HG02623 (cell line): ENCODE measurements around the gene EIF4G1.

Source experiments
- ATAC-seq: cut with Tn5 transposase; IDR thresholded peaks from one replicate; pipeline ENCODE4 v1.9.1; 2021; ENCODE audit warnings: moderate library complexity; ENCODE audit not compliant: unreplicated experiment

Gene EIF4G1

DNA sequence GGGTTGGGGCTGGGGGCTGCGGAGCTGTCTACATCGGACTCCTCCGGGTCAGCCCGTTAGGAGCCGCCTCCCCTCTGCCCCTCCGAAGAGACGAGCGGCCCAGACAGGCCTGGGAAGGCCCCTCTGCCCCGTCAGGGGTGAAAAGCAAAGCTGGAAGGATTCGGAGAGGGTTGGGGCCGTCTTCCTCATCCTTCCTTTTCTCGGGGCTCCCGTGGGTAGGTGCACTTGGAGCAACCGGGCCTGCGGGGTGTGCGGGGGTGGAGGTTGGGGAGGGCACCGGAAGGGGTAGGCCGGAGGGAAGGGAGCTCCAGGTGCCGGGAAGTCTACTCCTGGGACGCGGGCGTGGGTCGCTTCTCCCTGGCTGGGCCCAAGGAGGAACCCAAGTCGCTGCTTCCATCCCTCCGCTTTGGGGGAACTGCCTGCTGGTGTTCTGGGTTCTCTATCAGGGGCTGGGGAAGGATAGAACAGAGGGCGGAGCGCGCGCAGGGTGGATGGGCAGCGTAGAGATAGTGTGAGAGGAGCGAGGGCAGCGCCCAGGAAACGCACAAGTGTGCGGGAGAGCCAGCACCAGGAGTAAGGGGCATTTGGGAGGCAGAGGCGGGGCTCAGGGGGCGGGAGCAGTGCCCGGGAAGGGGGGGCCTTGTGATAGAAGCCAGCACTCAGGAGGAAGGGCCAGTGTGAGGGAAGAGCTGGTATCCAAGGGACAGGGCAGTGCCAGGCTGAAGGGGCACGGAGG is 47.7 kb downstream of the EIF4G1 start:
- peak; percentile 3 for ATAC-seq

DNA sequence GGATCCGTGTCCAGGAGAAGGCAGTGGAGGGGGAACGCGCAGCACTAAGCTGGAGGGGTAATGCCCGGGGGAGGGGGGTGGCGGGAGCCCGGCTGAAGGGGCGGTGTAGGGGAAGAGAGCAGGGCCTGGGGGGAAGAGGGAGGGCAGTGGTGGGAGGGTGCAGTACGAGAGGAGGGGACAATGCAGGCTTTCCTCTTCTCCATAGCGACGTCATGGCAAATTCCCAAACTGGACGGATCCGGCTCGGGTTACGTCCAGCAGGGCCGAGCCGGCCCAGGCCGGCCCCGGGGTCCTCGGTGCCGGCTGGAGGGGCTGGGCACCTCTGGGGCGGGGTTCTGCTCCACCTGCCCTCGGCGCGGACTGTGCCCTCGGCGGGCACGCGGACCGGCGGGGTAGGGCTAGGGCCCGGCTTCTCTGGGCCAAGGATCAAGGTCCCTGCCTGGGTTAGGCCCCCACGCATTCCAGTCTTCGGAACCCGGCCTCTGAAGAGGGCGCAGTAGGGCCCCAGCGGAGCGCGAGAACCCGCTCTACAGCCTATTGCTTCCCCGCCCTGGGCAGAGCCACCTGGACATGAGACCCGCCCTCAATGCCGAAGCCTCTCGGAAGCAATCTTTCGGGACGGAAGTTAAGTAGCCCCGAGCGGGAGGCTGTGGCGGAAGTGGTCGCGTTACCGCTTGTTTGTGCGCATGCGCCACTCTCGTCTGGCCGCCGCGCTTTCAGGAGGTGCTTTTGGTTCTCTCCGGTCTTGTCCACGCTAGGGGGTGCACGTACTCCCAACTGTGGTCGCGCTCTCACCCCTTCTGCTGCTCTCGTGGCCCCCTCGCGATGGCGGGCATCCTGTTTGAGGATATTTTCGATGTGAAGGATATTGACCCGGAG is 48.5 kb downstream of the EIF4G1 start:
- peak; percentile 78 for ATAC-seq

DNA sequence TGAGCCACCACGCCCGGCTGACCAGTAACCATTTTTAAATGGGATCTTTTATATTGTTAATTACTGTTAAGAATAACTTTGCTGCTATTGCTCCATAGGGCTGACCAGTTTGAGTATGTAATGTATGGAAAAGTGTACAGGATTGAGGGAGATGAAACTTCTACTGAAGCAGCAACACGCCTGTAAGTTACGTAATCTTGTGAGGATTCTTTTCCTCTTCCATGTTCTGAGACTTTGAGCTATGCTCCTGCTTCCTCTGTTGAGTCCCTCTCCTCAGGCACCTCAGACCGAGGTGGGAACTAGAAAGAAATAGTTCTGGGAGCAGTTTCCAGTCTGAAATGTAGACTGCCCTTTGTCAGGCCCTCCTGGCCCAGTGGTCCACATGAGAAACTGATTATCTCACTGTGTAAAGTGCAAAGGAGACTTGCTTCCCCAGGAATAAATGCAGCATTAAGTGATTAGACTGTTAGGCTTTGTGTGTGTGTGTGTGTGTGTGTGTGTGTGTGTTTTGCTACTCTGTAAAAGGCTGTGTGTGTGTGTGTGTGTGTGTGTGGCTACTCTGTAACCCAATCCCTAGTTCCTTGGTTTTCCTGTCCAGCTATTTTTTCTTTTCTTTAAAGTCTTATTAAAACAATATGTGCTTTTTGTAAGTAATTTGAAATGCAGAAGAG is 52.3 kb downstream of the EIF4G1 start:
- ATAC-seq: no peak

DNA sequence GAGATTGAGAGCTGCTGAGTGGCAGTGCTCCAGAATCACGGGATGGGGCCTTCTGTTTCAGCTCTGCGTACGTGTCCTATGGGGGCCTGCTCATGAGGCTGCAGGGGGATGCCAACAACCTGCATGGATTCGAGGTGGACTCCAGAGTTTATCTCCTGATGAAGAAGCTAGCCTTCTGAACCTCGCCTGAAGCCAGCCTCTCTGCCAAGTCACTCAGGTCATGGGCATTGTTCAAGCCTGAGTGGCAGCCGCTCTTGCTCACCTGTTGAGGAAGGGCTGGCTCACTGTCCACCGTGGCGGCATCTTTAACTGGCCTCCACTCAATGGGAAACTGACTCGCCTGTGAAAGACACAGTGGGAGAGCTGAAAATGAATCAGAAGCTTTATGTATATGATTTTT is 53.7 kb downstream of the EIF4G1 start:
- ATAC-seq: no peak

DNA sequence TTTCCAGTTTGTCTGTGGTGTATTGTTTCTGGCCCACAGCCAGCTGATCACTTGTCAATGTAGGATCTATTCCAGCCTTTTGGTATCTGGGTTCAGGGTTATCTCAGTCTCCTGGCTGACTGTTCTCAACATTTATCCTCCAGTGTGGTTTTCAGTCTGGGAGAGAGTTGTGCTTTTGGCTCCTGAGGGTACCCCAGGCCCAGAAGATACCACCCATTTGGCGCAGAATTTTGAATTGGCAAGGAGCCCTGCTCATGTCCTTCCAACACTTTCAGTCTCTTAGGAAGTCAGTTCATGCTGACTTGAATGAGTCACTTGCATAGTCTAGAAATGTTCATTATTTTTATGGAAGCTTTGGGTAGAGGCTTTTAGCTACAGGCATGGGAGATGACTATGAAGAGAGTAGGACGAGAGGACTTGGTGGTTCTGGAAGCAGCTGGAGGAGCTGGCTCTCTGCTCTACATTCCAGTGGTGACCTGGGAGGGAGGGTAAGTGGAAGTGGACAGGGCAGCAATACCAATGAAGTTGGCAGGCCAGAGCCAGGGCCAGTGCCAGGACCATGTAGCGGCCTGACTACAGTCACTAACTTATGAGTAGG is 54.3 kb downstream of the EIF4G1 start:
- ATAC-seq: no peak

DNA sequence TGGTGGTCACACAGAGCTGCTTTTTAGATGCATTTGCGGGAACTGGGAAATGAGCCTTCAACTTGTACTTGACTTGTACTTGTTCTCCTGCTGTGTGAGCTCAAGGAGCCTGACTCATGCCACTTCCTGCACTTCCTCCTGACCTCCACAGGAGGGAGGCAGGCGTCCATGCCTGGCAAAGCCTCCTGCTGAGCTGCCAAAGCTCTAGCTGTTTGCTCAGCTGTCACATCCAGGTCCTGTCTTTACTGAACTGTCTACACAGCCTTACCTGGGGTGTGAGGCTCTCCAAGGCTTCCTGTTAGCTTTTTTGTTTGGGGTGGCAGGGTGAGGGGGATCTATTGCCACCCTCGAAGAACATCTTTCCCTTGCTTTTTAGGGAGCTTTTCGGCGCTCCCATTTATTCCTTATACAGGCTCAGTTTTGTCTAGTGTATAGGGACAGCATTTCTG is 57.2 kb downstream of the EIF4G1 start:
- peak; percentile 64 for ATAC-seq

DNA sequence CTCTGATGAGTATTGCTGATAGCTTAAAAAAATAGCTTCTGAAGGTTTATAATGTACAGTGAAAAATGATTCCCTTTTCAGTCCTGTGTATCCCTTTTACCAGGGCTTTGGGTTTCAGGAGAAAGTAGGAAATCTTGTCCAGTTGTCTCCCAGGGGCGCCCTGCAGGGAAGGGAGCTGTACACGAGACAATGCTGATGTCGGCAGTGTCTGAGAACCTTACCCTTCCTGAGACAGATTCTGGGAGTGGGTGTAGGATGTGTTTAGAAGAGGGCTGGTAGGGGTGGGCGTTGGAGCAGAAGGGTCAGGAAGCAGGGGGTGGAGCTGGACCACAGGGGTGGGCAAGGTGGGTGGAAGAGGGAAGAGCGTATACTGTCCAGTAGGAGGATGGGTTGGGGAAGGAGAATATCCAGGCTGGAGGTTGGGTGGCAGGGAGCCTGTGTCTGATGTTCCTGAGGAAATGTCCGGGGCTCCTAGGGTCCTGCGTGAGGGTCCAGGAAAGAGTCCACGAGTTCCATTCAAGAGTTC is 58.0 kb downstream of the EIF4G1 start:
- no peak for ATAC-seq

DNA sequence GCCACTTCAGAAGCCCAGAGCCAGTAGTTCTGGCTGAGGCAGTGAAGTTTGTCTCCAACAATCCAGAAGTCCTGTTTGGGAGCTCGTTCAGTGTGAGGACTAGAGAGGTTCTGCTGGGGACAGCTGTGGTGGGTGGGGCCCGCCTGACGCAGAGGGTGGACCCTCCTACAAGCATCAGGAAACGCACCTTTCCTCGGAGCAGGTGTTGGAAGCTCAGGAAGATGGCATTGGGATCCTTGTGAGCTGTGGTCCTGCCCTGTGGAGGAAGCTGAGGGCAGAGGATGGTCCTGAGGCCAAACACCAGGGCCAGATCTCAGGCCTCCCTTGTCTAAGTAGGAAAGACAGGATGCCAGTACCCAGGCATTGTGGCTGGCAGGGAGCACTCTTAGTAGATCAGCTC is 58.5 kb downstream of the EIF4G1 start:
- no peak for ATAC-seq

DNA sequence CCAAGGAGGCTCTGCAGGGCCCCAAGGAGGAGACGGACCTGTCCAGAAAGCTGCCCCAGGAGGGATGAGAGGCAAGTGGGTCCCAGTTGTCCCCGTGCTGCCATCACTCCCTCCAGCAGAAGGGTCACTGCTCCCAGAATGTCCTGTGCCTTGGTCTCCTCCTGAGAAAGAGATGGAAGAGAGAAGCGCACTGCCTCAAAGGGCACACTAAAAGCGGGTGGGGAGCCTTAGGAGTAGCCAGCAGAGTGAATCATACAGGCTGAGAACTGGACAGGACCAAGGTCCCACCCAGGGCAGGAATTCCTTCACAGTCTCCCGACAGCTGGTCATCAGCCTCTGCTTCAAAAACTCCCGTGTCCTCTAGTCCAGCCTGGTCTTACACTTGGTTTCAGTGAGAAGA is 59.0 kb downstream of the EIF4G1 start:
- ATAC-seq: no peak

DNA sequence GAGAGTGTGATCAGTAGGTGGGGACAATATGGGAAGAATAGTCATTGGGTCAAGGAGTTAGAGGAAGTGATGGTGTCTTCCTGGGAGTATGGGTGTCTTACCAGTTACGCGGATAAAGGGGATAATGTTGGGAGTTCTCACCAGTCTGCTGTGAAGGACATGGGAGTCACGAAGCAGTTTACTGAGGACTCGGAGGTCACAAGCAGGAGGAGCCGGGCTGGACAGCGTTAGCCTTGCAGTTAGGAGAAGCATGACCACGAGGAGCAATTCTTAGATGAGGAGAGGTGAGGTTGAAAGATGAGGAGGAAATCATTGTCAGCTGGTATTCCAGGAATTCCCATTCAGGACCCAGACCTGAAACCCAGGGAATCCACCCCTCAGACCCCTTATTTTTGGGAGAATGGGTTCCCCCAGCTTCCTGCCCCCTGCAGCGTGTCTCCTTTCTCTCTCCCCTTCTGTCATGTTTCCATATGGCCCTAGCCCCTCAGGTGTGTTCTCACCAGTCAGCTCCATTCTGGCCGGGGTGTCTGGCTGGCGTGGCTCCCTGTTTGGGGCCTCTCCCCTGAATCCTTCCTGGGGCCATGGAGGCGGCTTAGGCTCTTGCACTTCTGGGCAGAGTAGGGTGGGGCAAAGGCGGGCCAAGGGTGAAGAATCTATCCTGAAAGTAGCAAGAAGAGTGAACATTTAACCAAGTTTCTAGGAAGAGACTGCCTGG is 61.5 kb downstream of the EIF4G1 start:
- ATAC-seq: no peak

DNA sequence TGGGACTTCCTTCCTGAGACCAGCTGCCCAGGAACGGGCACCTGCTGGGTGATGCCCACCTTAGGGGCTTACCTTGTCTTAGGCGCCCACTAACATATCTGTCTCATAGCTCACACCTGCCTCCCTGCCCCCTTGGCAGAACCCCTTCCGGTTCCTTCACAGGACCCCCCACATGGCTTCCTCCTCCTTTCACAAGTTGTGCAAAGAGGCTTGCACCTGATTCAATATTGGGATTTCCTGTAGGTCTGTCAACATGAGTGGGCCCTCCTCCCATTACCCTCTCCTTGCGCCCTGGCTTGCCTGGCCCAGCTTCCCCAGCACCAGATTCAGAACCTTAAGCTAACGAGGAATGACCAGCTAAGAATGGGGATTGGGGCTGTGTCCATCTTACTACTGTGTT is 63.0 kb downstream of the EIF4G1 start:
- no peak for ATAC-seq

DNA sequence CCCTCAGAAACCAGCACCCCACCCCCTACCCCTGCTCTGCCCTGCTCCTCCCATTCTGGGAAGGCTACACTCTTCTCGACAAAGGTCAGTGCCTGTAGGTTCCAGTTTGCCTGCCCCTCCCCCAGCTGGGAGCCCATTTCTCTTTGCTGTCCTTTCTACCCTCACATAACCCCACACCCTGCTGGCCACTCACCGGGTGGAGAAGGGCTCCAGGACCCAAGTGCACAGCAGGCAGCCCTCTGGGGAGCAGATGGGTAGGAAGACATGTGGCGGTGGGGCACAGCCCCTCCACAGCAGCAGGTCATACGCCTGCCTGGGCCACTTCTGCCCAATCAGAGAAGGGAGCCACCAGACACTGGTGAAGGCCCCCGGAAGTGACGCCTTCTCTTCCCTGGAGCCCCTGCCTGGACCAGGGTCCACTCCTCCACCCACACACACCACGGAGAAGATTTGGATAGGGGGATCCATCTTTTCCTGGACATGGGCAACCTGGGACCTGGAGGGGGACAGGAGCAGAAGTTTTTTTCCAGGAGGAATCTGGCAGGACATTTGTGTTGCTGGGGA is 63.6 kb downstream of the EIF4G1 start, which contains the start of gene THPO:
Gene THPO (minus strand): TSS at position 326 of the 564 bp plus-strand sequence. CDS start 1,948 bp downstream, outside the sequence.
- no peak for ATAC-seq

DNA sequence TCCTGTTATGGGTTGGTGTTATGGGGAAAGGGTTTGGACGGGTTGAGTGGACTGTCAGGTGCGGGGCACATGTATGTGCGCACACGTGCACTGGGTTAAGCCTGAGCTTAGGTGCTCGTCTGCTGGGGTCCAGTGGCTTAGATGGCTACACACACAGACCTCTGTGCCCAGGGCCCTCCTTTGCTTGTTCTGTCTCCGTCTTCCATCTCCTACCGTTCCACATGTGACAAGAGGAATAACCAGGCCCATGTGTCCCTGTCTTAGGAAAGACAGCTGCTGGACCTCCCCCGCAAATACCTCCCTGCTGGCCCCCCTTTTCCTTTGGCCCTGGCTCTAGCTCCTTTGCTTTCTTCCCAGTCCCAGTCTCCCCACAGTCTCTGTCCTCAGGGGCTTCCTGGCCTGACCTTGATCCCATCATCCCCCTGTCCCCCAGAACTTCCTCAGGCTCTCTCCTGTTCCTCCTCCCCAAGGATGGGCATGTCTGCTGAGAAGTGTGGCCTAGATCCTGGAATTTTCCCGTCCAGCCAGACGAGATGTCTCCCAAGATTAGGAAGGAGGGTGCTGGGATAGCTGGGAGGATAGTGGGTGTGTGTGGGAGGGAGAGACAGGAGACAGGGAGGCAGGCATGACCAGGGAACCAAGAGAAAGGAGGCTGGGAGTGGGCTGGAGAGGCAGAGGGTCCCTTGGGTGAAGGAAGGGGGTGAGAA is 64.4 kb downstream of the EIF4G1 start:
- ATAC-seq: no peak

DNA sequence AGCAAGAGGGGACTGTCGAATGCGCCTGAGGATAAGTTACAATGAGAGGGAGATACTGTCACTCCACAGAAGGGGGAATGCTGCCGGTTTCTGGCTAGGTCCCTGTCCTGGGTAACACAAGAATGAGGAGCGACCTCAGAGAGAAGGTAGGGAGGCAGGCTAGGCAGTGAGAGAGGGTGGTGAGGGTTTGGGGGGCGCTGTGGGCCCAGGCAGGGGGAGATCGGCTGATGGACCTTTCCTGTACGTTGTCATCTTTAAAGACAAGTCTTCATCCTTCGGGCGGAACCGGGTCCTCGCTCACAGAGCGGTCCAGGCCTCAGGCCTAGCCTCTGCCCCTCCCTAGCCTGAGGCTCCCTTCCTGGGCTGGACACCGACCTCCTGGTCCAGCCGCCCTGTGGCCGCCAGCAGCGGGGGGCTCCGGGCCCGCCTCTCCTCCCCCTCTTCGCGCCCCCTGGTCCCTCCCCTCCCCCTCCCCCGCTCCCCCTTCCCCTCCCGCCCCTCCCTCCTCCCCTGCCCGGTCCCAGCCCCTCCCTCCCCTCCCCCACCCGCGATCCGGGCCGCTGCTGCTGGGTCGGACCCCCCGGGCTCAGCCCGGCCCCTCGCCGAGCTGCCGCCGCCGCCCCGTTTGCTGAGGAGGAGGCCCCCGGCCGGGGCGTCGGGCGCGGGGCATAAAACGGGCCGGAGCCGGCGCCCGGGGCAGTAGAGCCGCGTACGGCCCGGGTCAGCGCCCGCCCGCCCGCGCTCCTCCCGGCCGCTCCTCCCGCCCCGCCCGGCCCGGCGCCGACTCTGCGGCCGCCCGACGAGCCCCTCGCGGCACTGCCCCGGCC is 65.2 kb downstream of the EIF4G1 start, which contains the start of gene CHRD:
Gene CHRD (plus strand): TSS at position 697 of the 827 bp plus-strand sequence. CDS start 265 bp downstream, outside the sequence.
- no peak for ATAC-seq

DNA sequence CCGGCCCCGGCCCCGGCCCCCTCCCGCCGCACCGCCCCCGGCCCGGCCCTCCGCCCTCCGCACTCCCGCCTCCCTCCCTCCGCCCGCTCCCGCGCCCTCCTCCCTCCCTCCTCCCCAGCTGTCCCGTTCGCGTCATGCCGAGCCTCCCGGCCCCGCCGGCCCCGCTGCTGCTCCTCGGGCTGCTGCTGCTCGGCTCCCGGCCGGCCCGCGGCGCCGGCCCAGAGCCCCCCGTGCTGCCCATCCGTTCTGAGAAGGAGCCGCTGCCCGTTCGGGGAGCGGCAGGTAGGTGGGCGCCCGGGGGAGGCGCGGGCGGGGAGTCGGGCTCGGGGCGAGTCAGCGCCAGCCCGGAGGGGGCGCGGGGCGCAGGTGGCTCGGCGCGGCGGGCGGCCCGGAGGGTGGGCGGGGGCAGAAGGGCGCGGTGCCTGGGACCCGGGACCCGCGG is 65.8 kb downstream of the EIF4G1 start:
- no peak for ATAC-seq

DNA sequence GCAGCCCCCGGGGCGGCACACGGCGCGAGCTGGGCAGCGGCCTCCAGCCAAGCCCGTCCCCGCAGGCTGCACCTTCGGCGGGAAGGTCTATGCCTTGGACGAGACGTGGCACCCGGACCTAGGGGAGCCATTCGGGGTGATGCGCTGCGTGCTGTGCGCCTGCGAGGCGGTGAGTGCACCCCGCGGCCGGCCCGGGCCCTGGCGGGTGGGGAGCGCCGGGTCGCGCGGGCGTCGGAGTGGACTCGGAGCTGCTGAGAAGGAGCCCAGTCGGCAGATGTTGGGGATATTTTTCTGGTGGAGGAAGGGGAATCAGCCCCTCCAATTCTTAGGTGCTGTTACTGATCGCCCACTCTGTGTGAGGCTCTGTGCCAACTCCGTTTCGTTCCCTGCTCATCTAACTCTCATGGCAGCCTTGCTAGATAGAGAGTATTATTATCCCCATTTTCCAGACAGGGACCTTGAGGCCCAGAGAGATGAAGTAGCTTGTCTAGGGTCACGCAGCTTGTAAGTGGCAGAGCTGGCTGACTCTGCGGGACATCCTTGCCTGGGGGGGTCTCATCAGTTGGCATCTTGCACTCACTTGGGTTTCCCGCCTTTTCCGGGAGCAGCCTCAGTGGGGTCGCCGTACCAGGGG is 66.3 kb downstream of the EIF4G1 start:
- ATAC-seq: no peak
